HG03521 (cell line): ENCODE results near the gene DGUOK.

Experiments used
- ATAC-seq: cut with Tn5 transposase; IDR thresholded peaks from one replicate; pipeline ENCODE4 v1.9.1; 2021; ENCODE audit warnings: mild to moderate bottlenecking, moderate library complexity; ENCODE audit not compliant: unreplicated experiment

Gene DGUOK

DNA sequence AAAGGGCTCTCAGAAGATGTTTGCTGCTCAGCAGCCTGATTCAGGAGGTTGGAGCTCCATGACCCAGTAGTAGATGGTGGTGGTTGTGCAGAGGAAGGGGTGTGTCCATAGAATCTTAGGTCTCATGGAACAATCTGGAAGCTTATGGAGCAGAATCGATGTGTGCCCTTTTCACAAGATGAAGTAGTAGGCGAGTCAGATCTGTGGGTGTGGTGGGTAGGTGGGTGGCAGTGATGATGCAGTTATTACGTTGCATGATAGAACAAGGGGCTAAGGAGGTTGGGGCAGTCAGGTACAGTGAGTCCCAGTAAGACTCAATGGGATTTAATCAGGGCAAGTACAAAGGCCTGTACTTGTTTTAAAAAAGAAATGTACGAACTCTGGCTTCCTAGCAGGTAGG, 67.1 kb downstream of the DGUOK start:
- ATAC-seq: no peak

GRCh38 chr2:73994178-73994831, 67.6 kb downstream of the DGUOK start:
- ATAC-seq: no peak

GRCh38 chr2:73995810-73996209, 69.1 kb downstream of the DGUOK start:
- no peak for ATAC-seq

DNA sequence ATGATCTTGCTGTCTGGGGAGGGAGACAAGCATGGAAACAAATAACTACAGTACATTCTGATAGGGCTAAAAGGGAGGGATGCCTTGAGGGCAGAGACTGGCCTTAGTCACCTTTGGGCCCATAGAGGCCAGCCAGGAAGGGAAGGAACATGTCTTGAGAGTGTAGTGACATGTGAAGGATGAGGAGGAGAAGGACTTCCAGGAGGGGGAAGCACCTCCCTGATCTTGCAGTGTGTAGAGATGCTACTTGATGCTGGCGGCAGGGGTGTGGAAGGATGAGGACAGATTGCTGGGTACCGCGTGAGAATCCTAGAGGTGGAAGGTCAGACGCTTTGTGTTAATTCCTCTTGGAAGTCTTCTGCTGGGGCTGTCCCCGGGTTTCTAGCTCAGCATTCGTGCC, 71.1 kb downstream of the DGUOK start:
- ATAC-seq: no peak

- ATAC-seq: no peak
Observed at GRCh38 chr2:73998451-73998850, 71.8 kb downstream of the DGUOK start.

DNA sequence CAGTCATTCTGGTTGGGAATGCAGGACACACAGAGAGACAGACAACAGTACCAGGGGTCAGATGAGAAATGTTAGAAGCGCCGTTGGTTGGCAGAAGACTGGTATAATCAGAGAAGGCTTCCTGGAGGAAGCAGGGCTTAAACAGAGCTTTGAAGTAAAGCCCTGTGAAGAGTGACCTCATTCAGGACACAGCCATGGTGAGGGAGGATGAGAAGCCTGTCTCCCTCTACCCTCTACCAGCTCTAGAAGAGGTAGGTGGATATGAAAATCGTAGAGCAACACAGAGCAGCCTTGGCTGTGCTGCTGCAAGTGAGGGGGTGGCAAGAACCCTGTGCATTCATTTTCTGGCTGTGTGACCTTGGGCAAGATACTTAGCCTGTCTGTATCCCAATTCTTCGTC, 72.3 kb downstream of the DGUOK start:
- ATAC-seq: no peak

GRCh38 chr2:73999881-74000597, 73.4 kb downstream of the DGUOK start:
- ATAC-seq: no peak

DNA sequence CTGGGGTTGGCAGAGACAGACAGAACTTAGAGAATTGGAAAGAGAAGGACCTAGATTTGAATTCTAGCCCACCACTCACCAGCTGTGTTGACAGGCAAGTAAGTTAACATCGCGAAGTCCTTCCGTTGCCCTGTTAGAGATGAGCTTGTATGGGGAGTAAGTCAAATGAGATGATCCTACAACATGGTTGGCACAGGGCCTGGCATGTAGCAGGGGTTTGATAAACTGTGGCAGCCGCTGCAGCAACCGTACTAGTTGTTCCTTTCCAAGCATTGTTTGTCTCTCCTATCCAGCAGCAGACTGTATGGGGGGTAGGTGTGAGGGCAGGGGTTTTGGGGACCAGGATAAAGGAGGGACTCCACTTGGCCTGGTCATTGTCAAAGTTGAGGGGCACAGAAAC, 74.0 kb downstream of the DGUOK start:
- no peak for ATAC-seq

- ATAC-seq: no peak
Observed at GRCh38 chr2:74001121-74001520, 74.4 kb downstream of the DGUOK start.

DNA sequence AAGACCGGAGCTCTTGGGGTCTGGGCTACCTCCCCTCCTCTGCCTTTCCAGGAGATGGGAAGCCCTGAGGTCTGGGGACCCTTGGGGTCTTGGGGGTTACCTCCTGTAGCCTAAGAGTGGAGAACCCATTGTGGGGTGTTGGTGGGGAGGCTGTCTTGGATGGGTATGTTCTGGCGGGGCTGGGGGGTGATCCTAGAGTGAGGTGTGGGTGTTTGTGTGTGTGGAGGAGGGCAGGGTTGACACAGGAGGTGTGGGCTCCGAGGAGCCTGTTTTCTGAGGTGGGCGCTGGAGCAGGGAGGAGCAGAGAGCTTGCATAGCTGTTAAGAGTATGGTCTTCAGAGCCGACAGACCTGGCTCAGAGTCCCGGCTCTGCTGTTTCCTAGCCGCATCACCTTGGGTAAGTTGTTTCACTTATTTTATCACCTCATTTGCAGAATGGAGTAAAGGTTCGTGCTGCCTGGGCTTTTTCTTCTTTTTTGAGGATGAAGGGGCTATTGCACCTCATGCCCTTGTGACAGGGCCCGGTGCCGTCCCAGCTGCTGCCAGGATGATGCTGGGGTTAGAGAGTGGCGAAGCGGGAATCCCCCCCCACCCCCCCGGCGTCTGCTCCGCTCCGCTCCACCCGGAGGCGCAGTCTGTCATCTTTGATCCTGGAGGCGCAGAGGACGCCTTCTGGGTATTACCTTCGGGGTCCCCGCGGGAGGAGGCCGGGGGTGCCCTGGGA, 75.3 kb downstream of the DGUOK start:
- peak; percentile 23 for ATAC-seq

DNA sequence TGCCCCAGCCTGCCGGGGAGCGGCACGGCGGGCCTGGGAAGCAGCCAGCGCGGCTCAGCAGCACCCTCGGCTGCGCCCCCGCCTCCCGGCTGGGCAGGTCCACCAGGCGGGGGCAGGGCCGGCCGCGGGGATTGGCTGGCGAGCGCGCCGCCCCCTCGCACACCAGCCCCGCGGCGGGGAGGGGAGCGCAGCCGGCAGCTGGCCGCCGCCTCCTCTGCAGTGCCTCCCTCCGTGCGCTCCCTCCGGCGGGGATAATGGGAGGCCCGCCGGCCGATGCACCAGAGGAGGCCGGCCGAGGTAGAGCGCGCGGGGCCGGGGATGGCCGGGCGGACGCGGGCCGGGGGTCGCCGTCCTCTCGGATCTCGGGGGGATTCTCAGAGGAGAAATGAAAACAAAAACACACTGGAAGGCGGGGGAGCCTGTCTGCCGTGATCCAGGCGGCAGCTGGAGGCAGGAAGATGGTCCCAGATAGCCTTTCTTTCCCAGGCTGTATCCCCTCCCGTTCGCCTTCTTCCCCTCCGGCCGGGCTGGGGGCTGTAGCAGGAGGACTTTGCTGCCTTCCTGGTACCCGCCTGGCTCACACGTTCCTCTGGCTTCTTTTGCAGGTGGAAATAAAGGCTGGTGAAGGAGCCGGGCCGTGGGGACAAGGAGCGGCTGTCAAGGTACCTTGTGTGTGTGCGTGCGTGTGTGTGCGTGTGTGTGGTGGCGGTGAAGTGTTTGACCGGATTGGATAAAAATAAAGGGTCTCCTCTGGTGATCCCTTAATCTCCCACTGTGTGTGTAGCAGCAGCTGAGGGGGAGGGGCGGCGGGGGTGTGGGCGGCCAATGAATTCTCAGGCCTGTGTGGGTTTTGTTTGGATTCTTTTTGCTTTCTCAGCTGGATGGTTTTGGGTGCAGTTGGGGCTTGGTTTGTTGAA, 76.1 kb downstream of the DGUOK start:
- peak; percentile 93 for ATAC-seq

GRCh38 chr2:74003494-74004211, 77.0 kb downstream of the DGUOK start:
- ATAC-seq: no peak

DNA sequence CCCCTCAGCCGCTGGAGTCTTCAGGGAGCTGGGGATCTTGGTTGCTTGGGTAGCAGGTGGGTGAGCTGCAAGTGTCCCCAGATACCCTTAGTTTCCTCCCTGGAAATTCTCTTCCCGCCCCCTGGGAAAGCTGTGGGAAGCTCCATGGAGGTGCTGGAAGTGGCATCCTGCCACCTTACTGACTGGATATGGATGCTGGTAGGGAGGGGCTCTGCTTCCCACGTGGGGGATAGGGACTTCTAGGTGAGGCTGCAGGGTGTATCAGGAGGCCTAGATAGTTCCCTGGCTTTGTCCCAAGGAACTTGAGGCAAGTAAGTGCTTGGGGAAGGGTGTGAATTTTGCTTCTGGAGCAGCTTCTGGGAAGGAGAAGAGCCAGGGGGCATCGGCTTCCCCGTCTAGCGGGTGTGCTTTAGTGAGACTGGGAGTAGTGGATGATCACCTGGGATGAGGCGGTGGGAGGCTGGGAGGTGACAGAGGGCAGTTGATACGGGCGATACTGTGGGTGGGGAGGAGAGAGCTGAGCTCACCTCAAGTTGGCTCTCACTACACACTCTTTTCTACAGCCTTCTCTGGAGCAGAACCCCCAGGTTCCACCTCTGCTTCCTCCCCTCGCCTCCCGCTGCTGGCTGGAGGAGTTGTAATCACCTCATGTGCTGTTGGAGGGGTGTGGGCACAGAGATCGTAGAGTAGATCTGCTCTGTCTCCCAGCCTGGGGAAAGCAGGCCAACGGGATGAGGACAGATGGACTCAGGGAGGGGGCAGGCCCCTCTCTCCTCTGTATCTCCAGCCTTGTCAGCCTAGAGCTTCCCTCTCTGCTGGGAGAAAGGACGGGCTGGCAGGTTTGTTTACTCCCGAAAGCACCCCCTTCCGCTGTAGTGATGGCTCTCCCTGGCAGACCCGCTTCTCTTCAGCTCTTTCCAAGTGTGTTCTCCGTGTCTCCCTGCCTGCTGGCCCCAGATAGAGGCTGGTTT, 77.8 kb downstream of the DGUOK start:
- no peak for ATAC-seq

DNA sequence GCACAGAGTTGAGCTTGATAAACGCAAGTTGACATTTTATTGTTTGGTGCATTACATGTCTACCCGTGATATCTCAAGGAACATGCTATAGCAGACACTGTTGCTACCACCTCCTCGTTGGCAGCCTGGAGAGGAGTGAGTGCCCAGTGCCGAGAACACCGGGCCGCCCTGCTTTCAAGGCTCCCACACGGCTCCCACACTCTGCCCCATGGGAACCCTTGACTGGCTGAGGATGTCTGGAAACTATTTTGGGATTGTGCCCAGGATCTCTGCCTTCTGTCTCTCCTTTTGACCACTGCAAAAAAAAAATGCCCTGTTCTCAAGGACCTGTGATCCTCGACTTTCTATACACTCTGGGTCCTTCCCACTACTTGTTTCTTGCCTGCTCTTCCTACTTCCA, 79.1 kb downstream of the DGUOK start:
- no peak for ATAC-seq

DNA sequence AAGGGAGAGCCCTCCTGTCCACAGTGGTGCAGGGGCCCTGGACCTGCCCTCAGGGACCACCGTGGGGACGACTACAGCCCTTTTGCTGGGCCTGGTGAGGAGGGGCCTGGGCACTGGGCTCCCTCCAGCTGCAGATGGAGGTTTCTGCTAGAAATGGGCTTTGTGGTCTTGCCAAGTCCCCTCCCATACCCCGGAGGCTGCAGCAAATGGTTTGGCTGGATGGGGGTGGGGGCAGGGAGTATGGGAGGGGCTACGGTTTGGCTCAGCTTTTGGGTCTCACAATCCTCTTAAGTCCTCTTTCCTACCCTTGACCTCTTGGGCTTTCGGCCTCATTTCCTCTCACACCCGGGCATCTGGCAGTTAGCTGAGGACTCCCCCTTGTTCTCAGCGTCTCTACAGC, 79.8 kb downstream of the DGUOK start:
- no peak for ATAC-seq

- no peak for ATAC-seq
Observed at GRCh38 chr2:74007121-74007520, 80.4 kb downstream of the DGUOK start.

- no peak for ATAC-seq
Observed at GRCh38 chr2:74007711-74008110, 81.0 kb downstream of the DGUOK start.
